Right lobe of liver (tissue), 4 donors: Measurements from ENCODE around the gene CACNA2D2.

Source experiments
- CTCF ChIP-seq, 4 donors: fragments of 200-600 bp in 3 of 4; fragments of 450-650 bp in 1 of 4; IDR thresholded peaks; one replicate each; pipeline versions ENCODE4 v1.5.1 to v1.8.0; 2016 to 2022; ENCODE audit warnings: antibody characterized with exemption in 4 of 4, mild to moderate bottlenecking in 2 of 4
- POLR2A ChIP-seq: fragments of 450-650 bp; IDR thresholded peaks from one replicate; pipeline ENCODE4 v1.6.1; 2017; ENCODE audit warnings: antibody characterized with exemption, mild to moderate bottlenecking
- donor health status: DM: no; HTN: no; CAD: no.
- donor health status: DM: no; HTN: no; CAD: no.
- donor health status: DM: no; HTN: yes; CAD: no.

- TF ChIP-seq CTCF (IDR thresholded peaks at IDR 0.05): no peak
- TF ChIP-seq POLR2A: no peak
Measured at GRCh38 chr3:50512131-50512530, 8.7 kb upstream of the CACNA2D2 start.
